NT2/D1 (cell line): ENCODE results near the gene BMS1.
"Not testable (repeated sequence)": the region's sequence is repeated elsewhere in the genome, so short reads cannot be mapped to it uniquely, and the experiment has no call there.

Source experiments
- SUZ12 ChIP-seq: IDR thresholded peaks from 2 replicates; pipeline ENCODE4 v1.6.1; 2011; ENCODE audit not compliant: insufficient read length, insufficient read depth; ENCODE audit errors: extremely low read depth
- YY1 ChIP-seq: IDR thresholded peaks from 2 replicates; pipeline ENCODE4 v1.6.1; 2011; ENCODE audit not compliant: insufficient read length, insufficient read depth
- ZNF274 ChIP-seq: IDR thresholded peaks from 2 replicates; pipeline ENCODE4 v1.6.1; 2011; ENCODE audit warnings: mild to moderate bottlenecking, low read depth, low read length

DNA sequence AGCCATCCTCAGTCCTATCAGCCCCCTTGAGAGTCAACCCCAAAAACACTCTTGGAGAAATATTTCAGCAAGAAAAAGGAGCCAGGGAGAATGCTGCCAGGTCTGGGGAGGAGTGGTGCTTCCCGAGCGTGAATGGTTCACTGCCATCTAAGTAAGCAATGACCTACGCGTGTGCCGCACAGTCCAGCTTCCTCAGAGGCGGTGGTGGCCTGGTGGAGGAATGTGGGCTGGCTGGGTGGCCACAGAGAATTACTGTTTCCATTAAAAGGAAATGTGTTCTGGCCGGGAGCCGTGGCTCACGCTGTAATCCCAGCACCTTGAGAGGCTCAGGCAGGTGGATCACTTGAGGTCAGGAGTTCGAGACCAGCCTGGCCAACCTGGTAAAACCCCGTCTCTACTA, 77.4 kb downstream of the BMS1 start:
- not testable (repeated sequence) for TF ChIP-seq ZNF274, YY1, SUZ12
